Astrocyte (in vitro differentiated cells and primary cell): ENCODE results near the gene PCDHGA12.

ENCODE experiments used
- CTCF ChIP-seq: IDR thresholded peaks from 2 replicates; pipeline ENCODE4 v1.5.1; 2011; ENCODE audit warnings: low read depth, mild to moderate bottlenecking, inconsistent platforms, low read length, moderate library complexity; ENCODE audit not compliant: insufficient read depth
- EZH2 ChIP-seq: IDR thresholded peaks from 2 replicates; pipeline ENCODE4 v1.6.1; 2012; ENCODE audit warnings: mild to moderate bottlenecking, low read length, inconsistent platforms; ENCODE audit not compliant: insufficient read depth

- TF ChIP-seq EZH2 = no peak
- TF ChIP-seq CTCF = no peak
These were observed 18.7 kb upstream of the PCDHGA12 start for GRCh38 chr5:141411575-141411974.
